GM18519 (cell line): ENCODE measurements around the gene PM20D2.

Experiments
- ATAC-seq: cut with Tn5 transposase; IDR thresholded peaks from one replicate; pipeline ENCODE4 v1.9.1; 2021; ENCODE audit warnings: mild to moderate bottlenecking, moderate library complexity; ENCODE audit not compliant: unreplicated experiment, low FRiP score

PM20D2 gene

GRCh38 chr6:89198235-89198634 lies 52.4 kb downstream of the PM20D2 start:
- no peak for ATAC-seq

GRCh38 chr6:89199579-89199978 lies 53.7 kb downstream of the PM20D2 start:
- ATAC-seq: no peak

GRCh38 chr6:89200706-89201215 lies 54.9 kb downstream of the PM20D2 start:
- no peak for ATAC-seq

GRCh38 chr6:89204096-89204495 lies 58.2 kb downstream of the PM20D2 start:
- no peak for ATAC-seq

- no peak for ATAC-seq
Observed at GRCh38 chr6:89205819-89206218, 60.0 kb downstream of the PM20D2 start.

- no peak for ATAC-seq
Observed at GRCh38 chr6:89208551-89208950, 62.7 kb downstream of the PM20D2 start.

GRCh38 chr6:89209457-89209856 lies 63.6 kb downstream of the PM20D2 start:
- ATAC-seq: no peak

- ATAC-seq: no peak
Observed at GRCh38 chr6:89212472-89212871, 66.6 kb downstream of the PM20D2 start.

GRCh38 chr6:89214197-89214596 lies 68.3 kb downstream of the PM20D2 start:
- ATAC-seq: no peak
